Uterus (tissue), 2 donors: ENCODE measurements around the gene PFKL.
"Not testable (repeated sequence)": the region's sequence is repeated elsewhere in the genome, so short reads cannot be mapped to it uniquely, and the experiment has no call there.

Experiments
- CTCF ChIP-seq, 4 experiments: fragments of 200-600 bp in 2 of 4; fragments of 450-650 bp in 2 of 4; sonication (generic) in 2 of 4; IDR thresholded peaks; one replicate each; pipeline ENCODE4 v1.5.1; 2016 to 2019; ENCODE audit warnings: antibody characterized with exemption in 4 of 4, mild to moderate bottlenecking in 2 of 4, moderate library complexity in 1 of 4
- POLR2A ChIP-seq, 2 donors: fragments of 450-650 bp; IDR thresholded peaks; one replicate each; pipeline ENCODE4 v1.6.1; 2016; ENCODE audit warnings: antibody characterized with exemption in 2 of 2, mild to moderate bottlenecking in 1 of 2, moderate library complexity in 1 of 2

- TF ChIP-seq CTCF, POLR2A (IDR thresholded peaks at IDR 0.05): not testable (repeated sequence)
Observed at GRCh38 chr21:44283211-44283785, 16.6 kb upstream of the PFKL start.
